ENCODE data around the gene OSBPL2.

OSBPL2 gene

GRCh38 chr20:62318400-62319345 is 80.4 kb downstream of the OSBPL2 start:
- Mint-ChIP-seq H3K4me1 (peaks cover 8% of the 10 kb centered on the region), H3K27me3 (no peaks in the 10 kb centered on the region), H3K4me3 (no peak overlapping the region), H3K36me3 (peaks cover 22% of the 10 kb centered on the region), H3K27ac (no peak overlapping the region), H3K9me3 (peaks cover 1% of the 10 kb centered on the region)
- ATAC-seq (ENCODE audit: low read depth) (no peak), DNase-seq (ENCODE audit: low spot score in 2 of 2) (no peak)

- H3K27ac Mint-ChIP-seq, result peak overlapping the region; percentile 41
- peaks cover 1% of the 10 kb centered on the region for H3K9me3 Mint-ChIP-seq
- no peak overlapping the region for H3K4me3 Mint-ChIP-seq
- no peak for DNase-seq (ENCODE audit: low spot score in 2 of 2)
- ATAC-seq (ENCODE audit: low read depth), result no peak
- H3K27me3 Mint-ChIP-seq, result no peaks in the 10 kb centered on the region
- H3K4me1 Mint-ChIP-seq, result peaks cover 7% of the 10 kb centered on the region
- peaks cover 22% of the 10 kb centered on the region for H3K36me3 Mint-ChIP-seq
Observed at GRCh38 chr20:62319346-62319909, 81.1 kb downstream of the OSBPL2 start.

GRCh38 chr20:62320581-62321354 is 82.4 kb downstream of the OSBPL2 start:
- Mint-ChIP-seq H3K4me3 (no peak overlapping the region), H3K27me3 (no peaks in the 10 kb centered on the region), H3K36me3 (peaks cover 26% of the 10 kb centered on the region), H3K4me1 (peaks cover 10% of the 10 kb centered on the region), H3K9me3 (peaks cover 1% of the 10 kb centered on the region), H3K27ac (peak overlapping the region; percentile 82)
- ATAC-seq (ENCODE audit: low read depth) (no peak), DNase-seq (ENCODE audit: low spot score in 2 of 2) (no peak)

GRCh38 chr20:62321521-62321948 is 83.2 kb downstream of the OSBPL2 start:
- no peak for DNase-seq (ENCODE audit: low spot score in 2 of 2)

GRCh38 chr20:62321975-62322374 is 83.7 kb downstream of the OSBPL2 start:
- DNase-seq (ENCODE audit: low spot score in 2 of 2) (no peak), ATAC-seq (ENCODE audit: low read depth) (no peak)
- Mint-ChIP-seq H3K27ac (no peak overlapping the region), H3K4me3 (no peak overlapping the region), H3K9me3 (peaks cover 1% of the 10 kb centered on the region), H3K36me3 (peaks cover 26% of the 10 kb centered on the region), H3K27me3 (no peaks in the 10 kb centered on the region), H3K4me1 (peaks cover 13% of the 10 kb centered on the region)

More at GRCh38 chr20:62321521-62321948, 83.2 kb downstream of the OSBPL2 start:
- peaks cover 27% of the 10 kb centered on the region for H3K36me3 Mint-ChIP-seq
- peaks cover 1% of the 10 kb centered on the region for H3K9me3 Mint-ChIP-seq
- no peak overlapping the region for H3K4me3 Mint-ChIP-seq
- peaks cover 13% of the 10 kb centered on the region for H3K4me1 Mint-ChIP-seq
- H3K27ac Mint-ChIP-seq, result no peak overlapping the region
- peak; percentile 57 for ATAC-seq (ENCODE audit: low read depth)
- H3K27me3 Mint-ChIP-seq, result no peaks in the 10 kb centered on the region

DNA sequence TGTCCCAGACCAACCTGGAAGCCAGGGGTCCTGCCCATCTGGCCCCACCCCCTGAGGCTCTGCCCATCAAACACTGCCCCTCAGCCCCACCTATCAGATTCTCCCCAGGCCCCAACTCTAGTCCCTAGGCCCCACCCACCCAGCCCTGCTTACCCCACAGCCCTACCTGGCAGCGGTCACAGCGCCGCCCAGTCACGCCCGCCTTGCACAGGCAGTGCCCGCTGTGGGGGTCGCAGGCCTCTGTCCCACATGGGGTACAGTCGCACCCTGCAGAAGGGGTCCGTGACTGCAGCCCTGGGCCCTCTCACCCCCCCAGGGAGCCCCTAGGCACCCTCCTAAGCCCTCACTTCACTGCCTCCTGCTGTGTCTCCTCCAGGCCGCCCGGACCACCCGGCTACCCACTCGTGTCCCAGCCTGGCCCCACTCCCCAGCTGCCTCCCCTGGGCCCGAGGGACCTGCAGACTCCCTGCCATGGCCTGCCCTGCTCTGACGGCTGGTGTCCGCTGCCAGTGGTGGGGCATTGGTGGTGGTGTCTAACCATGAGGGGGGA is 84.2 kb downstream of the OSBPL2 start:
- ATAC-seq (ENCODE audit: low read depth) (no peak), DNase-seq (ENCODE audit: low spot score in 2 of 2) (no peak)
- no peak overlapping the region for H3K27ac Mint-ChIP-seq
- H3K4me3 Mint-ChIP-seq, result no peak overlapping the region
- peaks cover 12% of the 10 kb centered on the region for H3K4me1 Mint-ChIP-seq
- peaks cover 24% of the 10 kb centered on the region for H3K36me3 Mint-ChIP-seq
- no peaks in the 10 kb centered on the region for H3K27me3 Mint-ChIP-seq
- H3K9me3 Mint-ChIP-seq, result peaks cover 1% of the 10 kb centered on the region

DNA sequence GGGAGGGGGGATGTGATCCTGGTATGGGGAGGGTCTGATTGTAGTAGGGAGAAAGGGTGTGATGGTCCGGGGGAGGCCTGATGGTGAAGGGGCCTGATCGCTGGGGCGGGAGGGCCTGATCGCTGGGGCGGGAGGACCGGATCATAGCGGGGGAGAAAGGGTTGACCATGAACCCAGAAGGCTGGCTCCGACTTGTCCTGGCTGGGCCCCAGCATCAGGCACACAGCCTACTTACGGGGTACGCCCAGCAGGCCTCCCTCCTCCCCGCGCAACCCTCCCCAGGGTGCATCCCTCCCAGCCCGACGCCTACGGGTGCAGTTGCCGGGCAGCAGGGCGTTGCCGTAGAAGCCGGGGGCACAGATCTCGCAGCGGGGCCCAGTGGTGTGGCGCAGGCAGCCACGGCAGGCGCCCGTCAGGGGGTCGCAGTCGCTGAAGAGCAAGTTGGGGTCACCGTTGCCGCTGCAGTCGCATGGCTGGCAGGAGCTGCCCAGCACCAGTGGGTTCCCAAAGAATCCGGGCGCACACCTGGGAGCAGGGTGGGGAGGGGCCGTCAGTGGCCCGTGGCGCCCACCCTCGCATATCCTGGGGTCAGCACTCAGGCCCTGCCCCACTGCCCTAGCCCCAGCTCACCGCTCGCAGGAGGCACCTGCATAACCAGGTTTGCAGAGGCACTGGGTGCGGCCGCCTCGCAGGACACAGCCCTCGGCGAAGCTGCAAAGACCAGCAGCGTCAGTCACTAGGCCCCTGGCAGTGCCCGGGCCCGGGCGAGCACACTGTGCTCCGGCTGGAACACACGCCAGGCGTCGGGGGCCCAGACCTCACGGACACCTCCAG is 85.0 kb downstream of the OSBPL2 start:
- Mint-ChIP-seq H3K36me3 (peaks cover 23% of the 10 kb centered on the region), H3K4me1 (peaks cover 10% of the 10 kb centered on the region), H3K9me3 (peaks cover 1% of the 10 kb centered on the region), H3K27ac (no peak overlapping the region), H3K27me3 (no peaks in the 10 kb centered on the region), H3K4me3 (no peak overlapping the region)
- DNase-seq (ENCODE audit: low spot score in 2 of 2), result no peak
- no peak for ATAC-seq (ENCODE audit: low read depth)

DNA sequence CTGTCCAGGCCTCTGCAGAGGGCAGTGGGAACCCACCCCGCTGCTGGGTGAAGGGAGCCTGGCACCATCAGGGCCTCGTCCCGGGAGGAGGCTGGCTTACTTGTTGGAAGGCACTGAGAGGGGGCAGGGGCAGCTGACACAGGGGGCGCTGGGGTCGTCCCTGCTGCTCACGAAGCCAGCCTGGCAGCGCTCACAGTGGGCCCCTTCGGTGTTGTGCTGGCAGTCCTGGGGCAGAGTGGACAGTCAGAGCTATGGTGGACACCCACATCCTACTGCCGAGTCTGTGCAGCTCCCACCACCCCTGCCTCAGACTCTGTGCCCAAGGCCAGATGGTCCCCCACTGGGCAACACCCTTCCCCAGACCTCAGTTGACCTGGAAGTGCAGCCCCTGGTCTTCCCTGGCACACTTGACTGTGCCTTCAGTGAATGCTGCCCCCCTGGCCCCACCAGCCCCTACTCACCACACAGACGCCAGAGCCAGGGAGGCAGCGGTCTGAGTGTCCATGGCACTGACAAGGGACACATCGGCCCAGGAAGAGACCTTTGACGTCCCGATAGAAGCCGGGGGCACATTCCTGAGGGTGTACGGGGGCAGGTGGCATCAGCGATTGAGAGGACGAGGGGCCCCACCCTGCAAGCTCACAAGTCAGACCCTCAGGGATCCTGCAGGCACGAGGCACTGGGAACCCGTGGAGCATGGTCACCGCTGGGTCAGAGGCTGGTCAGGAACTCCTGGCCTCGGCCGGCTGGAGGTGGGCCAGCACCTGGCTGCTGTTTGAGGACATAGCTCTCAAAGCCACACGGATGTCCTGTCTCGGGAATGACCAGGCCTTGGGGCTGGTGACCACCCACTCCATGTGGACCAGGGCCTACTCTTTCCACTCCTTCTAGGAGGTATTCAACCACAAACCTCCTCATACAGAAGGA is 85.9 kb downstream of the OSBPL2 start:
- H3K4me1 Mint-ChIP-seq, result peaks cover 10% of the 10 kb centered on the region
- DNase-seq (ENCODE audit: low spot score in 2 of 2) (no peak), ATAC-seq (ENCODE audit: low read depth) (no peak)
- peaks cover 26% of the 10 kb centered on the region for H3K36me3 Mint-ChIP-seq
- peaks cover 1% of the 10 kb centered on the region for H3K9me3 Mint-ChIP-seq
- H3K27me3 Mint-ChIP-seq, result no peaks in the 10 kb centered on the region
- H3K4me3 Mint-ChIP-seq, result no peak overlapping the region
- no peak overlapping the region for H3K27ac Mint-ChIP-seq

- ATAC-seq (ENCODE audit: low read depth) (no peak), DNase-seq (ENCODE audit: low spot score in 2 of 2) (no peak)
- peaks cover 10% of the 10 kb centered on the region for H3K4me1 Mint-ChIP-seq
- no peaks in the 10 kb centered on the region for H3K27me3 Mint-ChIP-seq
- peaks cover 26% of the 10 kb centered on the region for H3K36me3 Mint-ChIP-seq
- no peak overlapping the region for H3K27ac Mint-ChIP-seq
- H3K4me3 Mint-ChIP-seq, result no peak overlapping the region
- peaks cover 1% of the 10 kb centered on the region for H3K9me3 Mint-ChIP-seq
Observed at GRCh38 chr20:62325172-62325905, 87.0 kb downstream of the OSBPL2 start.

- Mint-ChIP-seq H3K36me3 (peaks cover 25% of the 10 kb centered on the region), H3K4me3 (no peak overlapping the region), H3K9me3 (no peaks in the 10 kb centered on the region), H3K27me3 (no peaks in the 10 kb centered on the region), H3K4me1 (peaks cover 6% of the 10 kb centered on the region), H3K27ac (no peak overlapping the region)
- ATAC-seq (ENCODE audit: low read depth) (no peak), DNase-seq (ENCODE audit: low spot score in 2 of 2) (no peak)
Observed at GRCh38 chr20:62326559-62326958, 88.2 kb downstream of the OSBPL2 start.

GRCh38 chr20:62326959-62327725 is 88.8 kb downstream of the OSBPL2 start:
- Mint-ChIP-seq H3K9me3 (no peaks in the 10 kb centered on the region), H3K36me3 (peaks cover 23% of the 10 kb centered on the region), H3K4me1 (peaks cover 6% of the 10 kb centered on the region), H3K4me3 (no peak overlapping the region), H3K27ac (no peak overlapping the region), H3K27me3 (no peaks in the 10 kb centered on the region)
- no peak for ATAC-seq (ENCODE audit: low read depth)
- DNase-seq (ENCODE audit: low spot score in 2 of 2), result no peak

Measured in memory B cell (primary cell).